Adipose tissue (tissue), 3 donors: ENCODE results near the gene RELB. TPM values are rescaled to one million over a fixed set of nuclear protein-coding genes. Genes with fewer than 3 reads are reported as not detected.

Source experiments
- H3K27ac ChIP-seq: one replicate; pipeline ENCODE4 v1.5.1; 2013; ENCODE audit warnings: low read depth, low read length
- WGBS, 3 donors: extraction: QIAGEN DNeasy Blood & Tissue Kit; methylation state at CpG; one replicate each; pipeline ENCODE4 v1.1.7; 2013; 5-methylcytosine and 5-hydroxymethylcytosine counted together
- polyA plus RNA-seq, 3 donors: library from polyadenylated mRNA; stranded (reverse); fragments of 200-250 nt; gene quantifications; one replicate each; pipeline ENCODE4 v1.2.3, GENCODE V29; 2013
- donor health status: healthy with polysubstance abuse.
- donor health status: Bipolar disorder and iron deficiency.
- donor health status: healthy.

The RELB gene
- polyA plus RNA-seq, 3 donors: 11.0 to 64.9 (median 12.7) TPM

DNA sequence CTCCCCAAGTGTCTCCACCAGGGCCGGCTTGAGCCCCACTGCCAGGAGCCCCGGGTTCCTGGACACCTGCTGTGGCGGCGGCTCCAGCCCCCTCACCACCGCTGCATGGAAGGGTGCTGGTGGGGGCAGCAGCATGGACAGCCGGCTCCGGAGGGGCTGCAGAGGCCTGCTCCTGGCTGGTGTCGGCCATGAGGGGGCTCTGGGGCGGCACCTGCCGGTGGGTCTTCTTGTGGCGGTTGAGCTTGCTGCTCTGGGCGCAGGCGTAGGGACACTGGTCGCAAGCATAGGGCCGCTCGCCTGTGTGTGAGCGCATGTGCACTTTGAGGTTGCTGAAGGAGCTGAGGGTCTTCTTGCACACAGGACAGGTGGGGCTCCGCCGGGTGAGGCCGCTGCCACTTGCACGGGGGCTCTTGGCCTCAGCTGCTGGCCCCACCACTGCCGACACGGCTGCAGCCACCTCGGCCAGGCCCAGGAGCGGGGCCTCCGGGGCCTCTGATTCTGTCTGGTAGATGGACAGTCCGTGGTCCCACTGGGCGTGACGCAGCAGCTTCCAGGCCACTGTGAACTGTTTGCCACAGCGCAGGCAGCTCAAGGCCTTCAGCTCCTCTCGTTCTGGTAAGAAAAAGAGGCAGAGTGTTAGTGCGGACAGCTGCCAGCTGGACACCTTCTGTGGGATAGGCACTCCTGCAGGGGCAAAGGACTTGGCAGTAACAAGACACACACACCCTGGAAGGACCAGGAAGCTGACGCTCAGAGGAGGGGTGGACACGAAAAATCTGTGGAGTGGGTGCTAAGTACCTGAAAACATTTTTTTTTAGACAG lies 70.9 kb downstream of the RELB start:
- WGBS, 3 donors: 86 to 88% (median 87%) methylated on average over 33 to 34 of the region's 34 CpGs
- H3K27ac ChIP-seq: no peak overlapping the region

GRCh38 chr19:45074744-45075300 lies 73.6 kb downstream of the RELB start:
- 63 to 78% (median 64%) methylated on average over 11 of the region's 11 CpGs for WGBS, 3 donors
- no peak overlapping the region for H3K27ac ChIP-seq

DNA sequence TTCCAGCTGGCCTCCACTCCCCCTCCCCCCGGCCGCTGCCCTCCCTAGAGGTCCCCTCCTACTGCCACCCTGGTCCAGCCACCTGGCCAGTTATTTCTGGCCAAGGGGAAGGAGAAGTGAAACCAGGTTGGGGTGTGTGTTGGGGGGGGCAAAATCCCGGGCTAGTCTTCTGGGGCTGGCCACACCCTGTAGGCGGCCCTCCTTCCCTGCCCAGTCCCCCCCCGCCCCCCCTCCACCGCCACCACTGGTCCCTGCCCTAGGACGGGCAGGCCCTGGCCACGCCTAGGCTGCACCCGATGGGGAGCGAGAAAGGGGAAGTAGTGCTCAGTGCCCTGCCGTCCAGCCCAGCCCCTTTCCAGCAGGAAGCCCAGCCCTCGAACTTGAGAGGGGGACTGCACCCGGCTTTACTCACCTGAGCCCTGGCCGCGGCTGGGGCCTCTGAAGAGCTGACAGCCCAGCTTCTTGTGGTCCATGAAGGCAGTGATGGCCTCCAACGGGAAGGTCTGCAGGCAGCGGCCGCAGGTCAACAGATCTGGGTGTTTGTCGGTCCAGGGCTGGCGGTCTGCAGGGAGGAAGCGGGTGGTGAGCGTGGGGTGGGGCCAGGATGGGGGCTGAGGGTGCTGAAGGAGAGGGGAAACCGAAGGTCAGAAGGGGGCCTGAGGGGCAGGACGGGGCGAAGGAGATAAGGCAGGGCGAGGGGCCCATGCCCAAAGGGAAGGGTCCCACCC lies 74.2 kb downstream of the RELB start:
- WGBS, 3 donors: 9 to 20% (median 16%) methylated on average over 20 to 26 of the region's 26 CpGs
- H3K27ac ChIP-seq: no peak overlapping the region

- 2 to 5% (median 2%) methylated on average over 39 to 81 of the region's 81 CpGs for WGBS, 3 donors
- H3K27ac ChIP-seq: no peak within 1 kb of the TSS
Observed at GRCh38 chr19:45076029-45076850, 75.0 kb downstream of the RELB start, which contains the start of gene ZNF296. TSS of gene ZNF296 (minus strand) at chr19:45076478. CDS start at chr19:45076373, 105 bp downstream.

GRCh38 chr19:45076851-45077730 lies 75.8 kb downstream of the RELB start:
- no peak overlapping the region for H3K27ac ChIP-seq
- 72 to 83% (median 78%) methylated on average over 15 of the region's 15 CpGs for WGBS, 3 donors

GRCh38 chr19:45078390-45079062 lies 77.3 kb downstream of the RELB start:
- no peak overlapping the region for H3K27ac ChIP-seq
- 55 to 59% (median 58%) methylated on average over 10 of the region's 10 CpGs for WGBS, 3 donors

- WGBS, 3 donors: 0 to 1% (median 0%) methylated on average over 60 to 61 of the region's 61 CpGs
- no peak within 1 kb of the TSS for H3K27ac ChIP-seq
Observed at GRCh38 chr19:45079063-45079910, 78.0 kb downstream of the RELB start, which contains the start of gene GEMIN7. TSS of gene GEMIN7 (plus strand) at chr19:45079260. CDS start at chr19:45090115, 10,855 bp downstream.

GRCh38 chr19:45079911-45080370 lies 78.7 kb downstream of the RELB start:
- 4 to 15% (median 13%) methylated on average over 6 of the region's 6 CpGs for WGBS, 3 donors
- no peak overlapping the region for H3K27ac ChIP-seq

DNA sequence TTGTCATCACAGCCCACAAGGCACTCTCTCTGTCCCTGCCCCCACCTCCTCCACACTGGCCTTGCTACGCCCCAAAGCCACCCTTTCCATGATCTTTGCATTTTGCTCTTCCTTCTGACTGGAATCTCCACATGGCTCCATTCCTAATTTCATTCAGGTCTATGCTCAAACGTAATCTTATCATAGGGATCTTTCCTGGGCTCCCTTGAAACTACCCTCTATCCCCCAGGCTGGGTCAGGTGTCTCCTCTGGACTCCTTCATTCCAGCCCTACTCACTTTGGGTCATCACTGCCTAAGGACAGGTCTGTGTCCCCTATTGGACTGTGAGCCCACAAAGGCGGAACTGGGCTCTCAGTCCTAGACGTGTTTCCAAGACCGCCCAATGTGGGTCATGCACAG lies 80.9 kb downstream of the RELB start:
- no peak overlapping the region for H3K27ac ChIP-seq
- WGBS, 3 donors: 89 to 92% (median 90%) methylated on average over 5 of the region's 5 CpGs

- 93% methylated on average over 4 of the region's 4 CpGs for WGBS, 3 donors
- no peak overlapping the region for H3K27ac ChIP-seq
Observed at GRCh38 chr19:45086480-45086879, 85.2 kb downstream of the RELB start.

- no peak overlapping the region for H3K27ac ChIP-seq
- 52 to 74% (median 63%) methylated on average over 11 of the region's 11 CpGs for WGBS, 3 donors
Observed at GRCh38 chr19:45087531-45087930, 86.3 kb downstream of the RELB start.

Other genes starting within 250 kb of the RELB start
- 10 to 100 TPM in 1 of 3 donors, 1 to 10 TPM in 1, under 1 TPM in 1; 0.45 to 11.1 (median 2.0) TPM for gene CBLC, start 223.6 kb upstream of the RELB start, polyA plus RNA-seq
- 10 to 100 TPM; 23.8 to 66.5 (median 62.1) TPM for gene BCAM, start 192.4 kb upstream of the RELB start, polyA plus RNA-seq
- 10 to 100 TPM; 23.8 to 83.0 (median 58.7) TPM for gene NECTIN2, start 155.2 kb upstream of the RELB start, polyA plus RNA-seq
- 10 to 100 TPM; 25.6 to 60.5 (median 26.4) TPM for gene TOMM40, start 110.2 kb upstream of the RELB start, polyA plus RNA-seq
- gene APOE, start 95.7 kb upstream of the RELB start, polyA plus RNA-seq: 1,000 to 10,000 TPM in 1 of 3 donors, 100 to 1,000 TPM in 2; 118 to 1,060 (median 448) TPM
- gene APOC1, start 86.9 kb upstream of the RELB start, polyA plus RNA-seq: 10 to 100 TPM; 33.9 to 42.9 (median 40.3) TPM
- not detected for gene APOC4, start 59.2 kb upstream of the RELB start, polyA plus RNA-seq
- under 1 TPM in 2 of 3 donors, not detected in 1; 0.18 to 0.36 TPM for gene APOC2, start 55.4 kb upstream of the RELB start, polyA plus RNA-seq
- gene CLPTM1, start 46.1 kb upstream of the RELB start, polyA plus RNA-seq: 100 to 1,000 TPM in 1 of 3 donors, 10 to 100 TPM in 2; 55.8 to 151 (median 75.7) TPM
- 10 to 100 TPM; 40.2 to 73.4 (median 57.3) TPM for gene CLASRP, start 37.6 kb downstream of the RELB start, polyA plus RNA-seq
- gene ZNF296, start 75.0 kb downstream of the RELB start, polyA plus RNA-seq: under 1 TPM; 0.22 to 0.48 (median 0.45) TPM
- gene GEMIN7, start 77.8 kb downstream of the RELB start, polyA plus RNA-seq: 10 to 100 TPM; 12.4 to 29.6 (median 19.3) TPM
- 10 to 100 TPM; 15.4 to 17.5 (median 16.9) TPM for gene PPP1R37, start 91.7 kb downstream of the RELB start, polyA plus RNA-seq
- under 1 TPM; 0.04 to 0.11 (median 0.05) TPM for gene NKPD1, start 159.5 kb downstream of the RELB start, polyA plus RNA-seq
- gene TRAPPC6A, start 176.8 kb downstream of the RELB start, polyA plus RNA-seq: 10 to 100 TPM; 25.0 to 43.9 (median 31.7) TPM
- 1 to 10 TPM; 3.5 to 4.0 (median 3.9) TPM for gene BLOC1S3, start 177.3 kb downstream of the RELB start, polyA plus RNA-seq
- 1 to 10 TPM; 1.1 to 5.0 (median 1.7) TPM for gene EXOC3L2, start 243.9 kb downstream of the RELB start, polyA plus RNA-seq
- gene MARK4, start 249.8 kb downstream of the RELB start, polyA plus RNA-seq: 10 to 100 TPM; 10.8 to 18.7 (median 14.7) TPM